Omental fat pad (tissue), 4 donors: ENCODE measurements around the gene PPM1L. TPM values are rescaled to one million over a fixed set of nuclear protein-coding genes. Genes with fewer than 3 reads are reported as not detected.

Source experiments
- ATAC-seq: fragments of 150-250 bp; one replicate; pipeline ENCODE4 v1.9.1; 2016; ENCODE audit warnings: mild to moderate bottlenecking, moderate library complexity; ENCODE audit not compliant: low FRiP score
- DNase-seq: peaks from one replicate; pipeline ENCODE4 v3.0.0-alpha.2; 2019; ENCODE audit warnings: low spot score
- CTCF ChIP-seq, 3 donors: fragments of 450-650 bp; IDR thresholded peaks; one replicate each; pipeline ENCODE4 v1.5.1; 2016 to 2017; ENCODE audit warnings: antibody characterized with exemption in 3 of 3, mild to moderate bottlenecking in 3 of 3, moderate library complexity in 2 of 3
- total RNA-seq, 4 donors: library from RNA; depleted of rRNA; stranded (reverse); fragments of >200 nt; gene quantifications; one replicate each; pipeline ENCODE4 v1.1.0, GENCODE V29; 2016

The PPM1L gene
- total RNA-seq, 4 donors from 2014 or later, result 13.5 to 30.4 (median 18.0) TPM

DNA sequence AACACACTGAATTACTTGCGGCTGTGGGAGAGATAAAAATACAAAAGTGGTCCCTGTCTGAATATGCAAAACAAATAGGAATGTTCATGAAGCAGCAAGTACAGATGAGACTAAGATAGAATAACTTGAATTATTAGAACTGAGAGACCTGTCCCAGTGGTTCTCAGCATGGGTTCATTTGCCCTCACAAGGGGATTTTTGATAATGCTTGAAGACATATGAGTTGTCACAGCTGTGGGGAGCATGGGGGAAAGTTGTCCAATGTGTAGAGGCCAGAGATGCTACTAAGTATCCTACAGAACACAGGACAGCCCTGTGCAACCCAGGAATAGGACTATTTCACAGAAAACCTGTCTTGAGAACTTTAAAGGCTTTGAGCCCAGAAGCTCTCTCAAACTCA lies 22.4 kb downstream of the PPM1L start:
- no peak for TF ChIP-seq CTCF (IDR thresholded peaks at IDR 0.05)
- no peak for ATAC-seq
- DNase-seq, result no peak

- DNase-seq (no peak), ATAC-seq (no peak)
- TF ChIP-seq CTCF (IDR thresholded peaks at IDR 0.05), result no peak
These were observed 23.0 kb downstream of the PPM1L start for GRCh38 chr3:160779040-160779439.

GRCh38 chr3:160780245-160780644 lies 24.2 kb downstream of the PPM1L start:
- no peak for TF ChIP-seq CTCF (IDR thresholded peaks at IDR 0.05)
- ATAC-seq (no peak), DNase-seq (no peak)

- DNase-seq (no peak), ATAC-seq (no peak)
- TF ChIP-seq CTCF (IDR thresholded peaks at IDR 0.05), result no peak
These were observed 25.4 kb downstream of the PPM1L start for GRCh38 chr3:160781402-160781801.

- ATAC-seq (no peak), DNase-seq (no peak)
- no peak for TF ChIP-seq CTCF (IDR thresholded peaks at IDR 0.05)
These were observed 25.8 kb downstream of the PPM1L start for GRCh38 chr3:160781863-160782262.

DNA sequence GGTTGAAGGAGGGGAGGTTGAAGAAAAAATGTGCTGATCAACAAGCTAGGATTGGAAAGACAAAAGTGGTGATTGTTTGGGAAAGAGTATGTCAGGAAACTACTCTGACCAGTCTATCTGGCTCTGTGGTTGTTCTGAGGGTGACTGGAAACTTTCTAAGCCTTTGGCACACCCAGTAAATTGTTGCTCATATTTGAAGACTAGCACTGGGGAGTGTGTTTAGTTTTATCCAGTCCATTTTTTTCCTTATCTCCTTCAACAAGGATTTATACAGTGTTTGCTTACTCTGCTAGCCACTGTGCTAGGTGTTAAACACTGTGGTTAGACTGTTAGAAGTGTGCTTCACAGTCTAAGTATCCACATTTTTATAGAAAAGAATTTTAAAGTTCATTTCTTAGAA lies 28.8 kb downstream of the PPM1L start:
- no peak for DNase-seq
- TF ChIP-seq CTCF (IDR thresholded peaks at IDR 0.05), result no peak
- ATAC-seq, result no peak

GRCh38 chr3:160790726-160791125 lies 34.7 kb downstream of the PPM1L start:
- ATAC-seq, result no peak
- DNase-seq, result no peak
- TF ChIP-seq CTCF (IDR thresholded peaks at IDR 0.05), result no peak
